ENCODE results near the gene WDR33.

GRCh38 chr2:127771756-127772155 lies 39.2 kb downstream of the WDR33 start:
- TF ChIP-seq, protein P1, sequence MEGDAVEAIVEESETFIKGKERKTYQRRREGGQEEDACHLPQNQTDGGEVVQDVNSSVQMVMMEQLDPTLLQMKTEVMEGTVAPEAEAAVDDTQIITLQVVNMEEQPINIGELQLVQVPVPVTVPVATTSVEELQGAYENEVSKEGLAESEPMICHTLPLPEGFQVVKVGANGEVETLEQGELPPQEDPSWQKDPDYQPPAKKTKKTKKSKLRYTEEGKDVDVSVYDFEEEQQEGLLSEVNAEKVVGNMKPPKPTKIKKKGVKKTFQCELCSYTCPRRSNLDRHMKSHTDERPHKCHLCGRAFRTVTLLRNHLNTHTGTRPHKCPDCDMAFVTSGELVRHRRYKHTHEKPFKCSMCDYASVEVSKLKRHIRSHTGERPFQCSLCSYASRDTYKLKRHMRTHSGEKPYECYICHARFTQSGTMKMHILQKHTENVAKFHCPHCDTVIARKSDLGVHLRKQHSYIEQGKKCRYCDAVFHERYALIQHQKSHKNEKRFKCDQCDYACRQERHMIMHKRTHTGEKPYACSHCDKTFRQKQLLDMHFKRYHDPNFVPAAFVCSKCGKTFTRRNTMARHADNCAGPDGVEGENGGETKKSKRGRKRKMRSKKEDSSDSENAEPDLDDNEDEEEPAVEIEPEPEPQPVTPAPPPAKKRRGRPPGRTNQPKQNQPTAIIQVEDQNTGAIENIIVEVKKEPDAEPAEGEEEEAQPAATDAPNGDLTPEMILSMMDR (conservative IDR thresholded peaks at IDR 0.05; ENCODE audit: low read length): no peak
- TF ChIP-seq EZH2phosphoT487 (IDR thresholded peaks at IDR 0.05; ENCODE audit: borderline replicate concordance, low read depth, low read length): no peak

Measured in OCI-LY7 (cell line).